HG03575 (cell line): ENCODE data around the gene TLCD3A.
"Not testable (repeated sequence)": the region's sequence is repeated elsewhere in the genome, so short reads cannot be mapped to it uniquely, and the experiment has no call there.

Experiments
- ATAC-seq: cut with Tn5 transposase; IDR thresholded peaks from one replicate; pipeline ENCODE4 v1.9.1; 2021; ENCODE audit not compliant: unreplicated experiment, insufficient number of reproducible peaks, low FRiP score; ENCODE audit errors: extremely low read depth

The TLCD3A gene

DNA sequence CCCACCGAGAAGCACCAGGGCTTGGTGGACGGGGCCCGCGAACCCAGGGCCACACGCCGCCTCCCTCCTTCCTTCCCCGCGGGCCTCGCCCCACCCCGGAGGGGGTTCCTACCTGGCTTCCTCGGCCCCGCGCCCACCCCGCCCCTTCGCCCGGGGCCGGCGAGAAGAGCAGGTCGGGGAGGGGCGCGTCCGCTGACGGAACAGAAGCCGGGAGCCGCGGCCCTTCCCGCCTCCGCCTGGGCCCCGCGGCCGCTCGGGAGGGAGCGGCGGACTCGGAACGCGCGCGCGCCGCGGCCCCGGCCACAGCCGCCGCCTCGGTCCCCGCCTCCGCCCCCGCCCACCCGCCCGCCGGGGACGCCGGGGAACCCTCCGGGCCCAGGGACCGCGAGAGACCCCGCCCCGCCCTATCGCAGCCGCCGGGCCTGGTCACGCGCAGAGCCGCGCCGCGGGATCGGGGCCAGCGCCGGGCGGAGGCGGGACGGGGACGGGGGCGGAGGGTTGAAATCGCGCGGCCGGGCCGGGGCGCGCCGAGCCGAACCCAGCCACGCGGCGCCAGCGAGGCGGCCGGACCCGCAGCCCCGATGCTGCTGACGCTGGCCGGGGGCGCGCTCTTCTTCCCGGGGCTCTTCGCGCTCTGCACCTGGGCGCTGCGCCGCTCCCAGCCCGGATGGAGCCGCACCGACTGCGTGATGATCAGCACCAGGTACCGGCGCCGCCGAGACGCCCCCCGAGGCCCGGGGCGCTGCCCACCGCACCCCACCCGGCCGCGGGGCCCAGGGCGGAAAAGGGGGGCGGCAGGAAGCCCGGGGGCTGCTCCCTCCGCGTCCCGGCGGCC, at the start of gene TLCD3A:
TLCD3A (plus strand) TSS at position 530 of the 835 bp plus-strand sequence; CDS start at position 582, 52 bp downstream.
- no peak for ATAC-seq

DNA sequence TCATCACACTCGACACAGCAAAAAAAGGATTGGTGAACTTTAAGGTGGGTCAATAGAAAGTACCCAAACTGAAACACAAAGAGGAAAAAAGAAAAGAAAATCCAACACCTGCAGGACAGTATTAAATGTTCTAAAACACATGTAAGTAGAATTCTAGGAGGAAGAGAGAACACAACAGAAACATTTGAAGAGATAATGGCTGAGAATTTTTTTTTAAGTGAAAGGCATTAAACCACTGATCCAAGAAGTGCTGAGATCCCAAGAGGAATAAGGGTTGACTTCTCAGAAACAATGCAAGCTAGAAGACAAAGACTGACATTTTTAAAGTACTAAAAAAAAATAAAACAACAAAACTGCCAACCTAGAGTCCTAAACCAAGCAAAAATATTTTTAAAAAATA, 49.4 kb upstream of the TLCD3A start:
- no peak for ATAC-seq

GRCh38 chr17:683499-684254, 48.7 kb upstream of the TLCD3A start:
- no peak for ATAC-seq

- ATAC-seq = no peak
These were observed 47.4 kb upstream of the TLCD3A start for GRCh38 chr17:685006-685405.

- ATAC-seq = no peak
These were observed 44.1 kb upstream of the TLCD3A start for GRCh38 chr17:688100-688989.

DNA sequence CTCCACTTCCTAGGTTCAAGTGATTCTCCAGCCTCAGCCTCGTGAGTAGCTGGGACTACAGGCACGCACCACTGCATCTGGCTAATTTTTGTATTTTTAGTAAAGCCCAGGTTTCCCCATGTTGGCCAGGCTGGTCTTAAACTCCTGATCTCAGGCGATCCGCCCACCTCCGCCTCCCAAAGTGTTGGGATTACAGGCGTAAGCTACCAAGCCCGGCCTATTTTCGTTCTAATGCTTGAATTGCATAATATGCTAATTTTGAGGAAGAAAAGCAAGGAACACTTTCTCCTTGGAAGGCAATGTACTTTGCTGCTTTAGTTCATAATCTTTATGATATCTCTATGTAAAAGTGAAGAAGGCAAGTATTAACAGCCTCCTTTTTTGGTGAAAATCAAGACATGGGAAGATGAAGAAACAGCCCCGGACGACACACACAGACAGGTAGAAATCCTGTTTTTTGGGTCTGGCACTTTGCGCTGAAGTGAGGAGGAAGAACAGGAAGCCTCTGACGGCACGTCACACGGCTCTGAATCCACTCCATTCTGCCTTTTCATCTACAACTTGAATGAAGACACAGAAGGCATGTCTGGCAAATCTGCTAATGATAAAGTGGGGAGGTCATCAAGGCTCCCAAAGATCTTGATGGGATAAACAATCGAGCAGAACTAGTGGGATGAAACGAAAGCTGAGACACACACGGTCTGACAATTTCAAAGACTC, 42.7 kb upstream of the TLCD3A start:
- no peak for ATAC-seq

DNA sequence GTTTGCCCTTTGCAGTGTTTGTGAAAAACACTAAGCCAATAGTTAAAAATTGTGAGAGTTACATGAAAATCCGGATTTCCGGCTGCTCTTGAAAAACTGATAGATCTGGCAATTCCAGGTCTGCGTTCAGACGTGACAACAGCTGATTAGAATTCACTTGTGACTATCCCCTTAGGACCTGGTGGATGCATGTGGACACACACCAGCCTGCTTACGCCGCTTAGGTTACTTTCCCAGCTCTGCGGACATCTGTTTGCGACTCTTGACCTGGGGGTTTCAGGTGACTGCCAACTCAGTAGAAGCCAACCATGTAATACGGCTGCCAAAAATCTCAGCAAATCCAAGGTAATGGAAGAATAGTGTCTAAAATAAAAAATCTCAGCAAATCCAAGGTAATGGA, 42.0 kb upstream of the TLCD3A start:
- ATAC-seq = no peak

DNA sequence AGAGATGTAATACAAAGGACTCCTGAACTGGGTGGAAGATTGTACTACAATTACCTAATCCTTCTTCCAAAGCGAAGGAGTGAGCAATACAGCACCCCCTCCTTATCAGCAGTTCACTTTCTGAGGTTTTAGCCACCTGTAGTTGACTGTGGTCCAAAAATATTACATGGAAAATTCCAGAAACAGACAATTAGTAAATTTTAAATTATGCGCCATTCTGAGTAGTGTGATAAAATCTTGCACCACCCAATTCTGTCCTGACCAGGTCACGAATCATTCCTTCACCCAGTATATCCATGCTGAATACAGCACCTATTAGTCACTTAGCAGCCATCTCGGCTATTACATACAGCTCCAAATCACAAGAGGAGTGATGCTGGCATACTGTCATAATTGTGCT, 41.0 kb upstream of the TLCD3A start:
- no peak for ATAC-seq

DNA sequence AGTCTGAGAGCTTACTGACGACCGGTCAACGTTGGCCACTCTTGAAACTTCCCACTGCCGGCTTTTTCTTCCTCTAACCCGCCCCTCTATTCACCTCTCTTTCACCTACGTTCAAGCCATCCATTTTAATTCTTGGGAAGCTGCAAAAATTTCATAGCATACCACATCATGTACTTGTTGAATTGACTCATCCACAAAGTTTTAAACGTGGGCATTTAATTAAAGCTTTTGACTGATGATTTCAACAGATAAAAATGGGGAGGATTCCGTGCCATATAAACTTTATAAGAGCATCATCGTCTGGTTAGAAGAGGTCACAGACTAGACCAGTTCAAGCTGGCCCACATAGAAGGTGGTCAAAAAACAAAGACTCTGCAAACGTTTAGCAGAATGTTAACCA, 40.3 kb upstream of the TLCD3A start:
- no peak for ATAC-seq

DNA sequence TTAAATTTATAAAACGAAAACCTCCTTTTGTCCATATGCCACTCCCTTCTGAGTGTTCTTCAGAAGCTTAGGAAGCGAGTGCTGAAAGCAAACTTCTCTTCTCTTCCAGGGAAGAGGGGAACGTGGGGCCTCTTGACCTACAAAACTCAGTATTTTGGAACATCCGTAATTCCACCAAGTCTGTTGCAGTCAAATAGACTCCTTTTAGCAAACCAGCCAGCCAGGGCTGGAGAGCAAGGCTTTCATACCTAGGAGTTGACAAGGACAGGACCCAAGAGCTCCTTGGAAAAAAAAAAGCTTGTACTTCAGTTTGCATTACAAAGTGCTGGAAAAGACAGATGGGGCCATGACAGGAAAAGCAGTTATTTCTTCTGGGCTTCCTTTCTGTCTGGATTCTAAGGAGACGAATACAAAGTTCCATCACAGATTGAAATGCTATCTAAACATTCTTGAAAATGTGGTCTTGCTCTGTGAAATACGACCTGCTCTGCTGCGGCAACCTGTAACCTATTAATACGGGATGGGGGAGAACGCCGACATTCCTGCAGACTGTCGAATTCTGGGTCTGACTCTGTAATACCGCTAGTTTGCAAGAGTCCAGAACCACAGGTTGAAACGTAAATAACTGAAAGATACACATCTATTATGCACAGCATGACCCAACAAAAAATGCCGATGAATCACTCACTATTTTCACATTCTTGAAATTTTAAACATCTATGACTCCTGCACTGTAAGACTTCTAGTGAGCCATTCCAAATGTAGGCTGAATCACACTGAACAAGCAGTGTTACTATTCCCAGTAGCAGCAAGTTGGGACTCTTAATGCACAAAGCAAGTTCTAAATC, 38.4 kb upstream of the TLCD3A start:
- ATAC-seq = no peak

DNA sequence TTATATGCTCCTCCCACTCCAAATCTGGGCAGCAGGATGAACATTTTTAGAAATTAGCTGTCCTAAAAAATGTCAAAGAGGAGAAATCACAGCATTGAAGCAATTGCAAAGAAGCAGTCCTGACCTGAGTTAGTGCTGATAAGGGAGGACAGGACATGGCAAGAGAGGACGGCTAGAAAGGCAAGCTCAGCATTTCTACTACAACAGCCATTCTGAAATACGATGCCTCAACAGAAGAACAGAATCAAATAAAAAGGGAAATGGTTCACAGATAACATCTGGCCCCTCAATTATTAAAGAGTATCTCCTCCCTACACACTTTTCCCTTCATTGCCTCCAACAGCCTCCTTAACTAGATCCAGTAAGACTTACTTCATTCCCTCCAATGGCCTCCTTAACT, 36.0 kb upstream of the TLCD3A start:
- ATAC-seq = no peak

DNA sequence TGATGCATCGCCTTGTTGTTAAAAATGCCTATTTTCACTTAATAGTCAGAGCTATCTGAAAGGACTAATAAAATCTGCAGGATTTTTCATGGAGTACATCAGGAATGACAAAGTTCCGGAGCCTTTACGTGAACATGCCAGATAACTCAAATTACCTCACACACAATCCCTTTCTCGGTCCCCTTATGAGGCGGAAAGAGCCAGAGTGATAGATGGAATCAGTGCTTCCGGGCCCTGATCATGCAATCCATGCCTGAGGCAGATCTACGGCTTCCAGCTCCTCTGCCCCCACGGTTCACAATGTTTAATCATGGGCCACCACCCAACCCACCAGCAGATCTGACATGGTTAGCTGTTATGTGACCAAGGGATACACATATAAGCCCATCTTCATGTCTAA, 34.7 kb upstream of the TLCD3A start:
- no peak for ATAC-seq

DNA sequence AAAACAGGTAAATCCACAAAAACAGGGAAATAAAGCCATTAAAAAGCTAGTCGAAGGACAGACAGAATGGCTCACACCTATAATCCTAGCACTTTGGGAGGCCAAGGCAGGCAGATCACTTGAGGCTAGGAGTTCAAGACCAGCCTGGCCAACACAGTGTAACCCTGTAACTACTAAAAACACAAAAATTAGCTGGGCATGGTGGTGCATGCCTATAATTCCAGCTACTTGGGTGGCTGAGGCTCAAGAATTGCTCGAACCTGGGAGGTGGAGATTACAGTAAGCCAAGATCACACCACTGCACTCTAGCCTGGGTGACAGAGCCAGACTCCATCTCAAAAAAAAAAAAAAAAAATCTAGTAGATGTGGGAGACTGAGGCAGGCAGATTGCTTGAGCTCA, 34.3 kb upstream of the TLCD3A start:
- not testable (repeated sequence) for ATAC-seq

- no peak for ATAC-seq
These were observed 33.1 kb upstream of the TLCD3A start for GRCh38 chr17:699345-699744.

DNA sequence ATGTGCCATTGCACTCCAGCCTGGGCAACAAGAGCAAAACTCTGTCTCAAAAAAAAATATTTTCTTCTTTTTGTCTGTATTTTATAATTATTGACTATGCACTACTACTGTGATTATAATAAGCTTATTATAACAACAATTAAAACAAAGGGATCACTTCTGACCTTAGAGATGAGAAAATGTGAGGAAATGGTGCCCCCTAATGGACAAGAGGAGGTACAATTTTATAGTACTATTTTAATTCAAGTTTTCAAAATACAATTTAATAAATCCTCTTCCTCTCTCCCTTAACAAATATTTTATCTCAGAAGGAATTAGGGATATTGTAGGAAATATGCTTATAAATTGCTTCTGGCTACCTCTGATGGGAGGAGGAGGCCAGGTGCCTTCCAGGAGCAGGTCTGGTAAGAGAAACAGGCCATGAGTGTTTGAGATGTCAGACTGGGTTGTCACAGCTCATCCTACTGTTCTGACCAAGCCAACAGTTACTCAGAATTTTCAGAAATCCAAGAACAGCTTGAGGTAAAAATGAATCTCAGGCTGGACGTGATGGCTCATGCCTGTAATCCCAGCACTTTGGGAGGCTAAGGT, 31.8 kb upstream of the TLCD3A start:
- no peak for ATAC-seq

- ATAC-seq = no peak
These were observed 29.1 kb upstream of the TLCD3A start for GRCh38 chr17:703081-703875.
